SK-N-SH (cell line): ENCODE results near the gene ASIC1. TPM values are rescaled to one million over a fixed set of nuclear protein-coding genes. Genes with fewer than 3 reads are reported as not detected.

Experiments used
- CTCF ChIA-PET: fragments of 300-600, 350-600 bp; formaldehyde crosslinking; extraction: SDS; loops from one replicate; lab custom pipeline; 2021; lab: Yijun Ruan, JAX
- POLR2A ChIA-PET: fragments of 350-600 bp; sonication (Branson Sonifier 250); formaldehyde crosslinking; extraction: SDS; loops from one replicate; lab custom pipeline; 2020; ENCODE audit warnings: antibody characterized with exemption, inconsistent platforms; lab: Yijun Ruan, JAX
- DNase-seq: peaks from one replicate; pipeline ENCODE4 v3.0.0; 2012
- H2AFZ ChIP-seq: fragments of 200-600 bp; sonication (generic); 2 replicates; pipeline ENCODE4 v1.8.1; 2016; ENCODE audit warnings: antibody characterized with exemption, mild to moderate bottlenecking, low read depth
- H3F3A ChIP-seq: fragments of 200-600 bp; sonication (generic); replicated peaks from 2 replicates; pipeline ENCODE3; 2016; ENCODE audit warnings: antibody characterized with exemption, mild to moderate bottlenecking; ENCODE audit not compliant: insufficient read depth
- H3K27ac ChIP-seq, 2 experiments: fragments of 200-500 bp in 1 of 2; fragments of 200-600 bp in 1 of 2; sonication (Bioruptor generic) in 1 of 2; sonication (generic), shearing (Covaris generic) in 1 of 2; 2 replicates each; pipeline versions ENCODE4 v1.5.1 to v1.6.1; 2014 to 2016; ENCODE audit warnings: low read depth in 2 of 2, inconsistent platforms in 1 of 2, low read length in 1 of 2, mild to moderate bottlenecking in 1 of 2, mixed read lengths in 1 of 2
- H3K27me3 ChIP-seq: fragments of 200-600 bp; sonication (generic), shearing (Covaris generic); 2 replicates; pipeline ENCODE4 v1.6.1; 2016; ENCODE audit warnings: mixed run types; ENCODE audit not compliant: insufficient read depth
- H3K36me3 ChIP-seq, 2 experiments: fragments of 200-500 bp in 1 of 2; fragments of 200-600 bp in 1 of 2; sonication (Bioruptor generic) in 1 of 2; sonication (generic) in 1 of 2; replicated peaks in 1 of 2; 2 replicates each; pipeline versions ENCODE3 to v1.5.1; 2014 to 2016; ENCODE audit warnings: low read length in 1 of 2, mild to moderate bottlenecking in 1 of 2; ENCODE audit not compliant: insufficient read depth in 2 of 2, control insufficient read depth in 1 of 2
- H3K4me1 ChIP-seq, 2 experiments: fragments of 200-500 bp in 1 of 2; fragments of 200-600 bp in 1 of 2; sonication (Bioruptor generic) in 1 of 2; sonication (generic), shearing (Covaris generic) in 1 of 2; 2 replicates each; pipeline versions ENCODE4 v1.5.1 to v1.6.1; 2014 to 2016; ENCODE audit warnings: low read depth in 1 of 2, low read length in 1 of 2, mixed run types in 1 of 2; ENCODE audit not compliant: insufficient read depth in 2 of 2, control insufficient read depth in 1 of 2
- H3K4me2 ChIP-seq: fragments of 200-600 bp; sonication (generic), shearing (Covaris generic); 2 replicates; pipeline ENCODE4 v1.6.1; 2017; ENCODE audit warnings: mixed run types
- H3K4me3 ChIP-seq, 2 experiments: fragments of 200-500 bp in 1 of 2; fragments of 200-600 bp in 1 of 2; sonication (Bioruptor generic) in 1 of 2; sonication (generic), shearing (Covaris generic) in 1 of 2; 2 replicates each; pipeline versions ENCODE4 v1.5.1 to v1.8.1; 2014 to 2016; ENCODE audit warnings: low read depth in 2 of 2, inconsistent platforms in 1 of 2, low read length in 1 of 2, mild to moderate bottlenecking in 1 of 2, mixed read lengths in 1 of 2, moderate library complexity in 1 of 2
- H3K79me2 ChIP-seq: fragments of 200-600 bp; sonication (generic); 2 replicates; pipeline ENCODE4 v1.8.1; 2017; ENCODE audit warnings: mild to moderate bottlenecking; ENCODE audit not compliant: insufficient read depth
- H3K9ac ChIP-seq: fragments of 200-600 bp; sonication (generic); 2 replicates; pipeline ENCODE4 v1.6.1; 2017; ENCODE audit warnings: mixed run types
- H3K9me2 ChIP-seq: fragments of 200-600 bp; sonication (generic); 2 replicates; pipeline ENCODE4 v1.6.1; 2017; ENCODE audit warnings: mixed run types
- H3K9me3 ChIP-seq: fragments of 200-600 bp; sonication (generic); 2 replicates; pipeline ENCODE4 v1.6.1; 2017; ENCODE audit warnings: mixed run types, mild to moderate bottlenecking, moderate library complexity
- H4K20me1 ChIP-seq: fragments of 200-600 bp; sonication (generic); 2 replicates; pipeline ENCODE4 v1.6.1; 2017; ENCODE audit warnings: mild to moderate bottlenecking, mixed run types; ENCODE audit not compliant: insufficient read depth
- CHD2 ChIP-seq: fragments of 150-350 bp; IDR thresholded peaks from 2 replicates; pipeline ENCODE4 v1.6.1; 2018; ENCODE audit warnings: low read length; ENCODE audit not compliant: partially characterized antibody
- EP300 ChIP-seq, 2 experiments: IDR thresholded peaks; 2 replicates each; pipeline versions ENCODE4 v1.4.0 to v1.6.1; 2012; ENCODE audit warnings: borderline replicate concordance in 1 of 2, low read depth in 1 of 2, low read length in 1 of 2
- FOXJ3 ChIP-seq: sonication (generic); formaldehyde crosslinking; IDR thresholded peaks from 2 replicates; pipeline ENCODE4 v1.5.1; 2020; ENCODE audit warnings: mild to moderate bottlenecking, missing genetic modification reagents
- GABPA ChIP-seq: IDR thresholded peaks from 2 replicates; pipeline ENCODE4 v1.4.0; 2012; ENCODE audit warnings: low read depth, mild to moderate bottlenecking
- JUND ChIP-seq: IDR thresholded peaks from 2 replicates; pipeline ENCODE4 v1.4.0; 2012
- MEF2A ChIP-seq: IDR thresholded peaks from 2 replicates; pipeline ENCODE4 v1.4.0; 2012; ENCODE audit warnings: low read depth, borderline replicate concordance
- NRF1 ChIP-seq: IDR thresholded peaks from 2 replicates; pipeline ENCODE4 v1.6.1; 2012; ENCODE audit warnings: low read depth, mild to moderate bottlenecking, low read length
- POLR2AphosphoS5 ChIP-seq: IDR thresholded peaks from 2 replicates; pipeline ENCODE4 v1.6.1; 2012; ENCODE audit warnings: low read depth, low read length
- RAD21 ChIP-seq: IDR thresholded peaks from 2 replicates; pipeline ENCODE4 v1.6.1; 2012; ENCODE audit warnings: mild to moderate bottlenecking, low read length
- RFX5 ChIP-seq: IDR thresholded peaks from 2 replicates; pipeline ENCODE4 v1.6.1; 2012; ENCODE audit warnings: mild to moderate bottlenecking, improper control_type of control experiment, low read length
- RXRA ChIP-seq: IDR thresholded peaks from 2 replicates; pipeline ENCODE4 v1.4.0; 2012; ENCODE audit warnings: low read depth, mild to moderate bottlenecking, borderline replicate concordance
- TAF1 ChIP-seq: IDR thresholded peaks from 2 replicates; pipeline ENCODE4 v1.6.1; 2012; ENCODE audit warnings: low read depth, mild to moderate bottlenecking, low read length, moderate library complexity, borderline replicate concordance
- TCF12 ChIP-seq: IDR thresholded peaks from 2 replicates; pipeline ENCODE4 v1.4.0; 2012
- TEAD4 ChIP-seq: IDR thresholded peaks from 2 replicates; pipeline ENCODE4 v1.4.0; 2012; ENCODE audit warnings: mild to moderate bottlenecking, borderline replicate concordance; ENCODE audit not compliant: insufficient read depth
- YY1 ChIP-seq: IDR thresholded peaks from 2 replicates; pipeline ENCODE4 v1.4.0; 2012; ENCODE audit warnings: low read depth, mild to moderate bottlenecking
- WGBS: methylation state at CpG from one replicate; pipeline ENCODE4 v1.1.6; 2017; ENCODE audit warnings: low lambda C conversion rate; 5-methylcytosine and 5-hydroxymethylcytosine counted together
- polyA plus RNA-seq, 3 experiments: library from polyadenylated mRNA; depleted of rRNA; stranded (reverse); fragments of >200 nt; gene quantifications; 2 replicates each; pipeline ENCODE4 v1.2.3, GENCODE V29; 2012
- TF ChIP-seq, protein P1 (sequence below): IDR thresholded peaks from 2 replicates; pipeline ENCODE4 v1.4.0; 2012; ENCODE audit warnings: low read depth, borderline replicate concordance
- TF ChIP-seq, protein P2 (sequence below): IDR thresholded peaks from 2 replicates; pipeline ENCODE4 v1.4.0; 2012; ENCODE audit warnings: low read depth, borderline replicate concordance
- TF ChIP-seq, protein P3 (sequence below): IDR thresholded peaks from 2 replicates; pipeline ENCODE4; 2012

The ASIC1 gene
- polyA plus RNA-seq, 1 of the 3 experiments (the other 2 are of a cell fraction): 28.4 TPM

DNA sequence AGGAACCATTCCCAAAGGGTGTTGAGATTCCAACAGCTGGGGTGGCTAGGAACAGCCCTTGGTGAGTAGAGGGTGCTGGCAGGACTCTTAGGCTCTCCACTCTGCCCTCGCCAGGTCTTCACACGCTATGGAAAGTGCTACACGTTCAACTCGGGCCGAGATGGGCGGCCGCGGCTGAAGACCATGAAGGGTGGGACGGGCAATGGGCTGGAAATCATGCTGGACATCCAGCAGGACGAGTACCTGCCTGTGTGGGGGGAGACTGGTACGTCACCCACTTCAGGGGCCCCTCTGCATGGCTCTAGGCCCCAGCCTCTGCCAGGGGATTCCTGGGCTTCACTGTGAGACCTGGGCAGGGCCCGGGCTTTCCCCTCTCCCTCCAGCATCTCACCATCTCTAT is 19.7 kb downstream of the ASIC1 start:
- POLR2A ChIA-PET: no interaction called here
- TF ChIP-seq RFX5 (no peak), TAF1 (no peak), RAD21 (no peak)
- TF ChIP-seq, protein P1, sequence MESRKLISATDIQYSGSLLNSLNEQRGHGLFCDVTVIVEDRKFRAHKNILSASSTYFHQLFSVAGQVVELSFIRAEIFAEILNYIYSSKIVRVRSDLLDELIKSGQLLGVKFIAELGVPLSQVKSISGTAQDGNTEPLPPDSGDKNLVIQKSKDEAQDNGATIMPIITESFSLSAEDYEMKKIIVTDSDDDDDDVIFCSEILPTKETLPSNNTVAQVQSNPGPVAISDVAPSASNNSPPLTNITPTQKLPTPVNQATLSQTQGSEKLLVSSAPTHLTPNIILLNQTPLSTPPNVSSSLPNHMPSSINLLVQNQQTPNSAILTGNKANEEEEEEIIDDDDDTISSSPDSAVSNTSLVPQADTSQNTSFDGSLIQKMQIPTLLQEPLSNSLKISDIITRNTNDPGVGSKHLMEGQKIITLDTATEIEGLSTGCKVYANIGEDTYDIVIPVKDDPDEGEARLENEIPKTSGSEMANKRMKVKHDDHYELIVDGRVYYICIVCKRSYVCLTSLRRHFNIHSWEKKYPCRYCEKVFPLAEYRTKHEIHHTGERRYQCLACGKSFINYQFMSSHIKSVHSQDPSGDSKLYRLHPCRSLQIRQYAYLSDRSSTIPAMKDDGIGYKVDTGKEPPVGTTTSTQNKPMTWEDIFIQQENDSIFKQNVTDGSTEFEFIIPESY: no peak
- no peak for DNase-seq
- H3F3A ChIP-seq: no peaks in the 10 kb centered on the region
- H3K9me3 ChIP-seq: no peaks in the 10 kb centered on the region
- H3K4me3 ChIP-seq: no peak overlapping the region
- peaks cover 0 to 7% of the 10 kb centered on the region in 2 experiments; a peak in 1 of 4 replicates for H3K4me1 ChIP-seq
- H4K20me1 ChIP-seq: no peaks in the 10 kb centered on the region
- 85% methylated on average over 12 of the region's 12 CpGs for whole genome bisulfite sequencing
- H3K36me3 ChIP-seq: no peaks in the 10 kb centered on the region
- H3K27me3 ChIP-seq: no peaks in the 10 kb centered on the region
- CTCF ChIA-PET: interaction anchor here (1.3 to 37.6 kb wide), 4 partner anchors 8 to 110 kb away, joined by 5 to 1401 read pairs (median 8); partner anchors contain the start of genes AQP5, AQP6 and SMARCD1
- H3K79me2 ChIP-seq: no peaks in the 10 kb centered on the region
- no peaks in the 10 kb centered on the region for H3K9me2 ChIP-seq
- H2AFZ ChIP-seq: no peak overlapping the region
- H3K27ac ChIP-seq: no peak overlapping the region
- no peak overlapping the region for H3K9ac ChIP-seq
- H3K4me2 ChIP-seq: no peak overlapping the region

DNA sequence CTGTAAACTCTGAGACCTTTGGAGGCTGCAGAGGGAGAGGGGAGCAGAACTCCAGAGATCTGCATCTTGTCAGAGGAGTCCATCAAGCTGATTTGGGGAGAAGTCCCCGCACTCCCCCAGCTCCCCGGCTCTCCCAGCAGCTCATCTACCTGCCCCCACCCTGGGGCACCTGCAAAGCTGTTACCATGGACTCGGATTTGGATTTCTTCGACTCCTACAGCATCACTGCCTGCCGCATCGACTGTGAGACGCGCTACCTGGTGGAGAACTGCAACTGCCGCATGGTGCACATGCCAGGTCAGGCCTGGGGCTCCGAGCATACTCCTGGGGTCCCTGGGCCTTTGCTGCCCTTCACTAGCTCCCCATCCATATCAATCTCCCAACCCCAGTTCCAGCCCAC is 20.9 kb downstream of the ASIC1 start:
- peaks cover 2% of the 10 kb centered on the region; the same call in 1 of the 2 replicates for H3K79me2 ChIP-seq
- H3K4me1 ChIP-seq: peaks cover 0 to 7% of the 10 kb centered on the region in 2 experiments; a peak in 1 of 4 replicates
- no peak overlapping the region for H3K9ac ChIP-seq
- H3K9me3 ChIP-seq: no peaks in the 10 kb centered on the region
- H3K4me3 ChIP-seq: no peak overlapping the region
- no peak overlapping the region for H3K4me2 ChIP-seq
- no peak overlapping the region for H3K27ac ChIP-seq
- WGBS: 93% methylated on average over 10 of the region's 10 CpGs
- H3K36me3 ChIP-seq: no peaks in the 10 kb centered on the region
- H3K9me2 ChIP-seq: no peaks in the 10 kb centered on the region
- no peak for DNase-seq
- ChIA-PET CTCF (interaction anchor here (1.2 to 37.6 kb wide), 9 partner anchors 10 to 211 kb away, joined by 3 to 1401 read pairs (median 6); partner anchors contain the start of genes AQP5, AQP6 and COX14), POLR2A (no interaction called here)
- H2AFZ ChIP-seq: no peak overlapping the region
- no peaks in the 10 kb centered on the region for H3F3A ChIP-seq
- H4K20me1 ChIP-seq: no peaks in the 10 kb centered on the region
- H3K27me3 ChIP-seq: no peaks in the 10 kb centered on the region
- TF ChIP-seq YY1 (no peak), TEAD4 (no peak), MEF2A (no peak), JUND (no peak), NRF1 (no peak), FOXJ3 (CRISPR knock-in tag) (no peak), TCF12 (no peak), RAD21 (no peak), TAF1 (no peak), RXRA (no peak), GABPA (no peak), EP300 (IDR thresholded peaks at IDR 0.05; ENCODE audit: borderline replicate concordance in 1 of 2, low read depth in 1 of 2, low read length in 1 of 2) (no peak), POLR2AphosphoS5 (no peak), CHD2 (no peak), RFX5 (no peak)
- TF ChIP-seq, protein P2, sequence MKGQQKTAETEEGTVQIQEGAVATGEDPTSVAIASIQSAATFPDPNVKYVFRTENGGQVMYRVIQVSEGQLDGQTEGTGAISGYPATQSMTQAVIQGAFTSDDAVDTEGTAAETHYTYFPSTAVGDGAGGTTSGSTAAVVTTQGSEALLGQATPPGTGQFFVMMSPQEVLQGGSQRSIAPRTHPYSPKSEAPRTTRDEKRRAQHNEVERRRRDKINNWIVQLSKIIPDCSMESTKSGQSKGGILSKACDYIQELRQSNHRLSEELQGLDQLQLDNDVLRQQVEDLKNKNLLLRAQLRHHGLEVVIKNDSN: no peak
- TF ChIP-seq, protein P3, sequence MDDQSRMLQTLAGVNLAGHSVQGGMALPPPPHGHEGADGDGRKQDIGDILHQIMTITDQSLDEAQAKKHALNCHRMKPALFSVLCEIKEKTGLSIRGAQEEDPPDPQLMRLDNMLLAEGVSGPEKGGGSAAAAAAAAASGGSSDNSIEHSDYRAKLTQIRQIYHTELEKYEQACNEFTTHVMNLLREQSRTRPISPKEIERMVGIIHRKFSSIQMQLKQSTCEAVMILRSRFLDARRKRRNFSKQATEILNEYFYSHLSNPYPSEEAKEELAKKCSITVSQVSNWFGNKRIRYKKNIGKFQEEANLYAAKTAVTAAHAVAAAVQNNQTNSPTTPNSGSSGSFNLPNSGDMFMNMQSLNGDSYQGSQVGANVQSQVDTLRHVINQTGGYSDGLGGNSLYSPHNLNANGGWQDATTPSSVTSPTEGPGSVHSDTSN: no peak
- TF ChIP-seq, protein P1: no peak
